HG02678 (cell line): Measurements from ENCODE around the gene CLTRN.
"Not testable (repeated sequence)": the region's sequence is repeated elsewhere in the genome, so short reads cannot be mapped to it uniquely, and the experiment has no call there.

Experiments used
- ATAC-seq: cut with Tn5 transposase; IDR thresholded peaks from one replicate; pipeline ENCODE4 v1.9.1; 2021; ENCODE audit warnings: mild to moderate bottlenecking, moderate library complexity; ENCODE audit not compliant: unreplicated experiment

Gene CLTRN

GRCh38 chrX:15653961-15654360 is 10.6 kb downstream of the CLTRN start:
- no peak for ATAC-seq

GRCh38 chrX:15647510-15647909 is 17.1 kb downstream of the CLTRN start:
- not testable (repeated sequence) for ATAC-seq

GRCh38 chrX:15646543-15646942 is 18.1 kb downstream of the CLTRN start:
- no peak for ATAC-seq

- no peak for ATAC-seq
Measured at GRCh38 chrX:15646031-15646430, 18.6 kb downstream of the CLTRN start.

GRCh38 chrX:15645266-15645665 is 19.3 kb downstream of the CLTRN start:
- ATAC-seq = no peak

GRCh38 chrX:15644560-15644872 is 20.1 kb downstream of the CLTRN start:
- ATAC-seq = no peak

GRCh38 chrX:15643786-15644559 is 20.6 kb downstream of the CLTRN start:
- no peak for ATAC-seq

GRCh38 chrX:15631637-15632036 is 33.0 kb downstream of the CLTRN start:
- ATAC-seq = no peak

GRCh38 chrX:15623054-15623453 is 41.6 kb downstream of the CLTRN start:
- no peak for ATAC-seq

- no peak for ATAC-seq
Measured at GRCh38 chrX:15619053-15619755, 45.4 kb downstream of the CLTRN start.

- ATAC-seq = no peak
Measured at GRCh38 chrX:15617111-15617510, 47.5 kb downstream of the CLTRN start.

GRCh38 chrX:15616531-15616930 is 48.1 kb downstream of the CLTRN start:
- no peak for ATAC-seq

GRCh38 chrX:15607067-15607466 is 57.5 kb downstream of the CLTRN start:
- no peak for ATAC-seq

- ATAC-seq = no peak
Measured at GRCh38 chrX:15606136-15606535, 58.5 kb downstream of the CLTRN start.

- no peak for ATAC-seq
Measured at GRCh38 chrX:15605226-15605625, 59.4 kb downstream of the CLTRN start.

- no peak for ATAC-seq
Measured at GRCh38 chrX:15602761-15603160, 61.8 kb downstream of the CLTRN start.

- ATAC-seq = no peak
Measured at GRCh38 chrX:15601932-15602331, 62.7 kb downstream of the CLTRN start.

GRCh38 chrX:15600745-15601144 is 63.9 kb downstream of the CLTRN start, which contains the start of gene ACE2:
ACE2 (minus strand) TSS chrX:15600960; CDS start chrX:15600911, 49 bp downstream.
- ATAC-seq = no peak

GRCh38 chrX:15600049-15600448 is 64.6 kb downstream of the CLTRN start:
- no peak for ATAC-seq

- no peak for ATAC-seq
Measured at GRCh38 chrX:15599461-15599860, 65.1 kb downstream of the CLTRN start.

- no peak for ATAC-seq
Measured at GRCh38 chrX:15598026-15598425, 66.6 kb downstream of the CLTRN start.

- no peak for ATAC-seq
Measured at GRCh38 chrX:15594371-15594770, 70.2 kb downstream of the CLTRN start.
